GM19023 (cell line): Measurements from ENCODE around the gene REEP1.

Source experiments
- ATAC-seq: cut with Tn5 transposase; IDR thresholded peaks from one replicate; pipeline ENCODE4 v1.9.1; 2021; ENCODE audit warnings: mild to moderate bottlenecking, moderate library complexity; ENCODE audit not compliant: unreplicated experiment

Gene REEP1

DNA sequence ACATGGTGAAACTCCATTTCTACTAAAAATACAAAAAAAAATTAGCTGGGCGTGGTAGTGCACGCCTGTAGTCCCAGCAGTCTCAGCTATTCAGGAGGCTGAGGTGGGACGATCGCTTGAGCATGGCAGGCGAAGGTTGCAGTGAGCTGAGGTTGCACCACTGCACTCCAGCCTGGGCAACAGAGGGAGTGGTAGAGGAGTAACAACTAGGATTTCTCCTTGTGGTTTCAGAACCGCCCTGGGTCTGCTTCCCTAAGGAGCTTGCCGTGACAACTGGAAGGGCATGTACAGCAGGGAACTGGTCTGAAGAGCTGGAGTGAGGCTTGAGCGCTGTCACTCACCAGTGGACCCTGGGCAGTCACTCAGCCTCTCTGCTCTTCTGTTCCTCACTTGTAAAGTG is 29.1 kb downstream of the REEP1 start:
- no peak for ATAC-seq

DNA sequence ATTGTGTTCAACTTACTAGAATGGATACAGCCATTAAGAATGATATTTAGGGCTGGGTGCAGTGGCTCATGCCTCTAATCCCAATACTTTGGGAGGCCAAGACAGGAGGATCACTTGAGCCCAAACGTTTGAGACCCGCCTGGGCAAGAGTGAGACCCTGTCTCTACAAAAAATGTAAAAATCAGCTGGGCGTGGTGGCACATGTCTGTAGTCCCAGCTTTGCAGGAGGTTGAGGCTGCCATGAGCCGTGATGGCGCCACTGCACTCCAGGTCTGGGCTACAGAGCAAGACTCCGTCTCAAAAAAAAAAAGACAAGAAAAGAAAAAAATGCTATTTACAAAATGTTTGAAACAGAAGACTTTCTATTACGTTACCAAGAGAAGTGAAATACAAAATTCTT is 30.0 kb downstream of the REEP1 start:
- no peak for ATAC-seq

DNA sequence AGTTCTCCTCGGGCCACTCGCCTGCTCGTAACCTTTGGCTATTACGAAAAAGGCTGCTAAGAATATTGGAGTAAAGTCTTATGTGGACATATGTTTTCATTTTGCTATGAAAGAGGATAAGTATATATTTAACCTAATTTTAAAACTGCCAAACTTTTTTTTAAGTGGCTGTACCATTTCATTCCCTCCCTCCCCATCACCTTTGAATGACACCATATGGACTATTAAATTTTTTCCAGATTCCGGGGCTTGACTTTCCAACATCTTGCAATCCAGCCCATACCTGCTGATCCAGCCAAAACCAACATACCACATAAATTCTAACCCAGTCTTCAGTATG is 31.5 kb downstream of the REEP1 start:
- no peak for ATAC-seq

DNA sequence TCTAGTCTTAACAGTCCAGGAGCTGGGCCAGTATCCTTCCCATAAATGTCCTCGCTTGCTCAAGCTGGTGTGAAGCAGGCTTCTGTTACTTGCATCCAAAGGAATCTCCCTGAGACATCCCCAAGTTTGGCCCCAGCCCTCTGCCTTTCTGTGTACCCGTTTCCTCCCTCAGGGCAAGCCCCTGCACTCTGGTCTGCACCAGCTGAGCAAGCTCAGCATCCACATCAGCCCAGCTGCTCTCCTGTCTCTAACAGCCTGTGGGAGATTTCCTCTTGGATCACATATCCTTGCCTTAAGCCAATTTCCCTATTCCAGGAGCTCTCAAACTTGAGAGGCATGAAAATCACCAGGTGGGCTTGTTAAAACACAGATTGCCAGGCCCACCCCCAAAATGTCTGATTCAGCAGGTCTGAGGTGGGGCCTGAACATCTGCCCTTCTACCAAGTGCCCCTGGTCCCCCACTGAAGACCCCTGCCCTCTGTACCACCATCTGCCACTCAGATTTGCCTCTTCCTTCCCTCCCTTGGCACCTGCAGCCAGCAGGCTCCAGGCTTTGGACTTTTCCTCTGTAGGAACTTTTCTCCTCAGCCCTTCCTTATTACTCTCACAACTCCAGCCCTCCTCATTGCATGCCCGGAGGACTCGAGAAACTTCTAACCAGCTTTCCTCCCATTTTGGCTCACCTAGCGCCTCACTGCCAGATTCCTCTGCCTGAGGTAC is 32.1 kb downstream of the REEP1 start:
- no peak for ATAC-seq

DNA sequence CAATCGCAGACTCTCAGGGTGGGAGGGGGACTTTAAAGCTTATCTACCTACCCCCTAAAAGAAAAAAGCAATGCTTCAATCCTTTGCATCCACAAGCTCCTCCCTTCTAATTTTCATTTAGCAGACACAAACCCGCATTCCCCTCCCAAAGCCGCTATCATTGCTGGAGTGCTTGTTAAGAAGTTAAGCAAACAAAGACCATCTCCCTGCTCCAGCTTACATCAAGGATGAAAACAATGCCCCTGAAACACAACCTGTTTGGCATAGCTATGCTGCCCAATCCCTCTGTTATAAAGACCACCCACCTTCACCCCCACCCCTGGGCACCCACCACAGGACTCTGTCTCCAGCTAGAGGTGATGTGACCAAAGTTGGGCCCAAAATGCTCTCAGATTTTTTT is 33.0 kb downstream of the REEP1 start:
- ATAC-seq: no peak

GRCh38 chr2:86302320-86302719 is 35.1 kb downstream of the REEP1 start:
- ATAC-seq: no peak

- no peak for ATAC-seq
These were observed 35.7 kb downstream of the REEP1 start for GRCh38 chr2:86301711-86302202.

DNA sequence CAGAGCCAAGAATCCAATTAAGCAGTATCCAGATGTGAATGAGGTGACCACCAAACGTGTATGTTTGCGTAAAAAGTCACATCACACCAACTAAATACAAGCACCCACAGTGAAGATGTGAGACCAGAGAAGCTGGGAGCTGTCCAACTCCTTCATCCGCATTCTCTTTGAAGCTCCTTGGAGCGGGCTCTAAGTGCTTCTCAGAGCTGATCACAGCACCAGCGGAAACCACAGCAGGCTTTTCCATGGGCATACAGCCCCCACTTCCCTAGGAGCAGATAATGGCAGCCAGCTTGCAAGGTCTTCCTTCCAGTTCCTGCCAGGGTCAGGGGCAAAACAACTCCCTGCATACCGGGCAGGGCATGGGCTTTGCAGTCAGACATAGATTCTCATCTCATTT is 36.4 kb downstream of the REEP1 start:
- ATAC-seq: no peak

DNA sequence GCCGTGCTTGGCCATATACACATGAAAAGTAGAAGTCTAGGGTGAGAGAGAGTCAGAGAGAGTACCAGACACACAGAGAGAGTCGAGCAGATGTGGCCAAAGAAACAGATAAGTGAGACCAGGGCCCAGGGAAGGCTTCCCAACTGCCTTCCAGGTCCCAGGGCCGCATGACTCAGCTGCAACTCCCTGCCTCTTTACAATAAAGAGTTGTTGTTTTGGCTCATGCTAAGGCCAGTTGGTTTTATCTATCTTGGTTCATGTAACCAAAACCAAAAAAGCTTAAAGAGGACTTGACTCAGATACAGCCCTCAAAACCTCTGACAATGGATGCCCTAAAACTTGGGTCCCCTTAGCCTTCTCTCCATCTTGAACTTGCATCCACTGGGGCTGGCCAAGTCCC is 36.9 kb downstream of the REEP1 start:
- ATAC-seq: no peak

GRCh38 chr2:86298411-86299390 is 38.7 kb downstream of the REEP1 start:
- no peak for ATAC-seq

DNA sequence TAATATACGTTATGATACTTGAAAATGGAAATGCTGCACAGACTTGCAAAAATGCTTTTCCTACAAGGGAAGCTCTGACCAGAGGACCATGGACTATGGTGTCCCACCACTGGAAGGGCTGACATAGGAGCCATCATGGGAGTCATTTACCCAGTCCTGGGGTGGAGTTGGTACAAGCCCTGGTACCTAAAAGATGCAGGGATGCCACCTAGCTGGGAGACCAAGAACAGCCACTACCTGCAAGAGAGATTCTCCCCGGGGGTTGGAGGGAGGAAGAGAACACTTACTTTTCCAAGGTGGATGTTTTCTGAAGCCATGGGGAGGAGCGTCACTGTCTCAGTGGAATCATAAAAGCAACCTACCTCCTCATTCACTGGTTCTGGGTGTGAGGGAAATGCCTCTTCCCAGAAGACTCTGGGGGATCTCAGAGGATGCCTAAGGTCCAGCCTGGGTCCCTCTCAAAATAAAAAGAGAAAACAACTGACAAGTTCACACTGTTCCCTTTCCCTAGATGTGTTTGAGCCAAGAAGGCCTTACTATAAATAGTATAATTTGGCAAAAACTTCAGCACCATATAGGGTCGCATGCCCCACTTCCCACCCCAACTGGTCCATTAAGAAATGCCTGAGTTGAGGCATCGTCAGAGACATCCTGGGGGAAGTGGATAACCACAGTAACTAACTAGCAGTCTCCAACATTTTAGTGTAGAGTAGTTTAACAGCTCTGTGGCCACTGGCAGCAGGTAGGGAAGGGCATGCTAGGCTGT is 39.9 kb downstream of the REEP1 start:
- ATAC-seq: no peak

DNA sequence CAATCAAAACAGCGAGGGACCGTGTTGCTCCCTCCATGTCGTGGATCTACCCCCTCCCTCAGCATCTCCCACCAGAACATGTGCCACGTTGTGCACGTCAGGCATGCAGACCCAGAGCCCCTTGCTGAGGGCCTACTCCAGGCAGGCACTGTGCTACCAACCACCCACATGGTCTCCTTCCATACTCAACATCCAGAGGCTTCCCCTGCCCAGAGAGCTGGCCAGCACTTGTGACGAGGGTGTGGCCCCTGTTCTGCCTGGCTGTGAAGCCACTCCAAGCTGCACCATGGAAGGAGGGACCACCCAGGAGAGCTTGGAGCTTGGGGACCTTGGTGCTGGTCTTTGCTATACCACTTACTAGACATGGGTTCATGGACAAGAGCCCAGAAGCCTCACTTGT is 40.5 kb downstream of the REEP1 start:
- ATAC-seq: no peak

DNA sequence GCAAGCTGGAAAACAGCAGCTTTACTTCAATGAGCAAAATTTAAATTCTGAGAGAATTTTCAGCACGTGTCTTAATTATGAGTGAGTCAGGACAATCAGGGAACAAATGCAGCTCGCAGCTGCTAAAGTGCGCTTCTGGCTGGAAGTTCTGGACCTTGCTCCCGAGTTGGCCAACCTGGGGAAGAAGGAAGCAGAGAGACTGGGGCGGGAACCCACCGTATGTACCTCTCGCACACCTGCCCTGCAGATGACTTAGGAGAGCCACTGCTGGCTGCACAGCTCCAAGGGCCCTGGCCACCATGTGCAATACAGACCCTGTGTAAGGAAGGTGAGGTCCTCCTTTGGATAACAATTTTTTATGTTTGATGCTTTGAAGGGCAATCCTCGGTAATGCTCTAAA is 42.4 kb downstream of the REEP1 start:
- ATAC-seq: no peak

DNA sequence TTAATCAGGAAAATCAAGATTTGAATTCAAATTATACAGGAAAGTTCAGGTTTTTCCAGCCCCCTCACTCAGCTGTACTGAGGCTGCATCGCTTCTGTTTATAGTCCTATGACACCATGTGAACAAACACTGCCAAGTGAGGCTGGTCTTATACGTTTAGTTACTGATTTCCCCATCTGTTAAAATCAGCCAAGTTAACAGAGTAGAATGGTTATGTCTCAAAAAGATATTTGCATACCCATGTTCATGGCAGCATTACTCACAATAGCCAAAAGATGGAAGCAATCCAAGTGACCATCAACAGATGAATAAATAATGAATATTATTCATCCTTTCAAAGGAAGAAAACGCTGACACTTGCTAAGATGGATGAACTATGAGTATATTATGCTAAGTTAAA is 43.8 kb downstream of the REEP1 start:
- no peak for ATAC-seq

- ATAC-seq: no peak
These were observed 44.6 kb downstream of the REEP1 start for GRCh38 chr2:86292571-86293515.

- no peak for ATAC-seq
These were observed 46.1 kb downstream of the REEP1 start for GRCh38 chr2:86291328-86291662.

DNA sequence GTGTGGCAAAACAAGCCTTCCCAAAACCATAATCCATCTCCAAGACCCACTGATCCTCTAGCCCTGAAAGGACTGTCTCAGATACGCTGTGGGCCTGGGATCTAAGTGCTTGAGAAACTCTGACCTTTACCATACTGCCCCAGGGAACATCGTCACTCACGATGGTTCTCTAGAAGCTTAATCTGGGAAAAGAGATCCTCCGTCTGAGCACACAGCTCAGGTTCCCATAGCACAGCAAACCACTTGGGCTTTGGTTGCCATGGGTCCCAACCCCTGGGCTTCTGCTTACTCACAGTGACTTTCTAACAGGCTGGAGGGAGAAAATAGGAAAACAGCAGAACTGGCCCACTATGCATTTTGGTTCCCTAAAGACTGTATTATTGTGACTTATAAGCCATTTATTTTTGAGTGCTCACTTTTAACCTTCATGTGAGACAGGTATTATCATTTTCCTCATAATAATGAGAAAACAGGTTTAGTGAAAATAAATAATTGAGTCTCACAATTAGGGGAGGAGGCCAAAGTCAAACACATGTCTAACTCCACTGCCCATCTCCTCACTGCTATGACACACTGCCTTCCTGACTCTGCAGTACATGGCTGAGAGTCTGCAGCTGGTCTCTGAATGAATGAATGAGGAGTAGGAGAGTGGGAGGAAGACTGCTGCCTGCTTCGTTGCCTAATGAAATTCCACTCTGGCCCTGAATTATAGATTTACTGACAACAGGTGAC is 46.7 kb downstream of the REEP1 start:
- ATAC-seq: no peak

- no peak for ATAC-seq
These were observed 50.9 kb downstream of the REEP1 start for GRCh38 chr2:86286516-86286915.

- no peak for ATAC-seq
These were observed 51.4 kb downstream of the REEP1 start for GRCh38 chr2:86285981-86286380.

DNA sequence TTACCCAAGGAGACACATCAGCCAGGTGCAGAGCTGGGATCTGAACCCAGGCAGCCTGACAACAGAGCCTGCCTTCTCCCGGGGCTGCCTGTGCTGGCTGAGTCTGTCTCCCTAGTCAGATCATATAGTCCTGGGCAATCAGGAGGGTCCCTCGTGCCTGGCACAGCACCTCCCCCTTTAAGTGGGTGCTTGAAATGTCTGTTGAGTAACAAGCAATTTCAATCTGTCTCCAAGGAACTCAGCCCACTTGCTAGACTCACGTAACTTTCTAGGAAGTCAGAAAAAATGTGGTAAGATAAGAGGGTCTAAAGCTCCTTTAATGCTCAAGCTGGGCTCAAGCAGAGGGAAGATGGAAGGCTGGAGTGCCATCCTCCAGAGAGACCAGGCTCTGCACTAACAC is 51.9 kb downstream of the REEP1 start:
- no peak for ATAC-seq
